ENCODE results near the gene RNF32.

The RNF32 gene

DNA sequence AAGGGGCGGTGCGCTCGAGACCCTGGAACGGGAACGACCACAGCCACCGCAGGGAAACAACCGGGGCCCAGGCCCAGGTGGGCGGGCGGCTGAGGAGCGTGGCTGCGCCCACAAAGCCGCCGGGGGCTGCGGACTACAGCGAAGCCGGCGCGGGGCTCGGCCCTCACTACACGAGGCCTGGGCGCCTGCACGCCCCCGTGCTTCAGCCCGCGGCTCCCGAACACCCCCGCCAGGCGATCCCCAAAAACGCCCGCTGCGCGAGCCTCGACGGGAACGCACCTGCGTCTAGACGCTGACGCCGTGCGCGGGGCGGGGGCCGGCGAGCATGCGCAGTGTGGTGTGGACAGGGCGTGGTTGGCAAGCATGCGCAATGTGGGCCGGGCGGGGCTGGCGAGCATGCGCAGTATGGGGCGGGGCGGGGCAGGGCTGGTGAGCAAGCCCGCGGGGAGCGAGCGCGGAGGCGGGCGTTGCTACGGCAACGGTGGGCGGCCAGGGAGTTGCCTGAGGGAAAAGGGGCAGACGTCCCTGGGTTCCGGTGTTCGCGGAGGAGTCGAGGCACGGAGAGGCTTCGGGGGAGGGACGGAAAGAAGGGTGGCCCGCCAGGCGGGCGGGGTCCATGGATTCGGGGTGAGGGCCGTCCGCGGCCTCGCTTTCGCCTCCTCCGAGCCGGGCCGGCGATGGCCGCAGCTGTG is at the start of gene RNF32:
Gene RNF32, plus strand, starts transcription at position 518 of the 692 bp plus-strand sequence. CDS start 3,104 bp downstream, outside the sequence.
- TF ChIP-seq YY1 (IDR thresholded peaks at IDR 0.05; ENCODE audit: low read depth), result no peak
- peak; percentile 93 for TF ChIP-seq EGR1 (IDR thresholded peaks at IDR 0.05)
- TF ChIP-seq TAF1 (IDR thresholded peaks at IDR 0.05; ENCODE audit: low read depth), result 0 out of 2 replicates have a peak, but pooled peaks have one; percentile 44
- TF ChIP-seq, protein P1, sequence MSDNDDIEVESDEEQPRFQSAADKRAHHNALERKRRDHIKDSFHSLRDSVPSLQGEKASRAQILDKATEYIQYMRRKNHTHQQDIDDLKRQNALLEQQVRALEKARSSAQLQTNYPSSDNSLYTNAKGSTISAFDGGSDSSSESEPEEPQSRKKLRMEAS (IDR thresholded peaks at IDR 0.05), result peak; percentile 99

DNA sequence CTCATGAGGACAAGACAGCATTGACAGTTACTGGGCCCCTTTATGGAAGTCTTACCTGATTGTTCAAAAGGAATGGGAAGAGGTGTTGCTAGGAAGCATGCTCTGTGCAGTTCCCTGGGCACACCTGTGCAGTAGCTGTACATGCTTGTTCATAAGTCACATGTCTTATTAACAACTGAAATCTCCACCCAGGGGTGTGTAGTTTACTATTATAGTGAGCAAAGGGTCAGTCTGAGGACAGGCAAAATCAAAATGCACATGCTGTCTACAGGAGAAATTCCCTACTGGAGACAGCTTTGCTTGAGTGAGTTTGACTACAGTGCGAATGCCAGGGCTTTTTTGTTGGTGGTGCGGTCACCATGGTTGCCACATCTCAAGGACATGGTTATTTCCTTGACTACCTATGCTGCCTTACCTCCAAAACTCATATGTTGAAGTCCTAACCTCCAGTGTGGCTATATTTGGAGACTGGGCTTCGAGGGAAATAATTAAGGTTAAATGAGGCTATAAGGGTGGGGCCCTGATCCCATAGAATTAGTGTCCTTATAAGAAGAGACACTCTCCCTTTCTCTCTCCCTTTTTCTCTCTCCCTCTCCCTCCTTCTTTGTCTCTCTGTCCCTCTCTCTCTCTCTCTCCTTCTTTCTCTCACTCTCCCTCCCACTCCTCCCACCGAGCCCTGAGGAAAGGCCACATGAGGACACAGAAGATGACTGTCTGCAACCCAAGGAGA is 48.3 kb upstream of the RNF32 start:
- no peak for TF ChIP-seq RAD21 (IDR thresholded peaks at IDR 0.05; ENCODE audit: low read depth)

DNA sequence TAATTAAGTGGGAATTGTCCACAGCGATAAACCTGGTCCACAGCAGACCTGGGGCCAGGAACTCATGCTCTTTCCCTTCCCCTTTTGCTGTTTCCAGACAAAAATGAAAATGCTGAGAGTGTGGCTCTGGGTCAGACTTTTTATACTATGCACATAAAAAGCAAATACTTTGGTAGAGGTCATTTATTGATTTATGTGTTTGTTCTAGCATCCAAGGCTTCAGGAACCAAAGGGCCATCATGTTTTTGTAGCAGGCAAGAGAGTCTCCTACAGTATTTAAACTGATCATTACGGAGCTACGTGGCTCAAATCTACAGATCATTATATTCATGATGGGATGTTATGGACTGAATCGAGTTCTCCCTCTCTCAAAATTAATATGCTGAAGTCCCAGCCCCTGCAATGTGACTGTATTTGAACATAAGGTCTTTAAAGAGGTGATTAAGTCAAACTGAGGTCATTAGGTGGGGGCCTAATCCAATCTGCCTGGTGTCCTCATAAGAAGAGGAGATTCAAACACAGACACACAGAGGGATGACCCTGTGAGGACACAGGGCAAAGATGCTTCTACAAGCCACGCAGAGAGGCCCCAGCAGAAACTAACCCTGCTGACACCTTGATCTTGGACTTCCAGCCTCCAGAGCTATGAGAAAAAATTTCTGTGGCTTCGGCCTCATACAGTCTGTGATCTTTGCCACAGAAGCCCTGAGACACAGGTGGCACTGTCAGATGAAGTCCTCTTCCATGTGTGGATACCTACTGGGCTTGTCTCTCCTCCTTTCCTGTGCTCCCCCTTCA is 46.1 kb upstream of the RNF32 start:
- no peak for TF ChIP-seq YY1 (IDR thresholded peaks at IDR 0.05; ENCODE audit: low read depth)
- no peak for TF ChIP-seq CREB1 (IDR thresholded peaks at IDR 0.05; ENCODE audit: low read depth)
- no peak for TF ChIP-seq RAD21 (IDR thresholded peaks at IDR 0.05; ENCODE audit: low read depth)
- TF ChIP-seq, protein P2, sequence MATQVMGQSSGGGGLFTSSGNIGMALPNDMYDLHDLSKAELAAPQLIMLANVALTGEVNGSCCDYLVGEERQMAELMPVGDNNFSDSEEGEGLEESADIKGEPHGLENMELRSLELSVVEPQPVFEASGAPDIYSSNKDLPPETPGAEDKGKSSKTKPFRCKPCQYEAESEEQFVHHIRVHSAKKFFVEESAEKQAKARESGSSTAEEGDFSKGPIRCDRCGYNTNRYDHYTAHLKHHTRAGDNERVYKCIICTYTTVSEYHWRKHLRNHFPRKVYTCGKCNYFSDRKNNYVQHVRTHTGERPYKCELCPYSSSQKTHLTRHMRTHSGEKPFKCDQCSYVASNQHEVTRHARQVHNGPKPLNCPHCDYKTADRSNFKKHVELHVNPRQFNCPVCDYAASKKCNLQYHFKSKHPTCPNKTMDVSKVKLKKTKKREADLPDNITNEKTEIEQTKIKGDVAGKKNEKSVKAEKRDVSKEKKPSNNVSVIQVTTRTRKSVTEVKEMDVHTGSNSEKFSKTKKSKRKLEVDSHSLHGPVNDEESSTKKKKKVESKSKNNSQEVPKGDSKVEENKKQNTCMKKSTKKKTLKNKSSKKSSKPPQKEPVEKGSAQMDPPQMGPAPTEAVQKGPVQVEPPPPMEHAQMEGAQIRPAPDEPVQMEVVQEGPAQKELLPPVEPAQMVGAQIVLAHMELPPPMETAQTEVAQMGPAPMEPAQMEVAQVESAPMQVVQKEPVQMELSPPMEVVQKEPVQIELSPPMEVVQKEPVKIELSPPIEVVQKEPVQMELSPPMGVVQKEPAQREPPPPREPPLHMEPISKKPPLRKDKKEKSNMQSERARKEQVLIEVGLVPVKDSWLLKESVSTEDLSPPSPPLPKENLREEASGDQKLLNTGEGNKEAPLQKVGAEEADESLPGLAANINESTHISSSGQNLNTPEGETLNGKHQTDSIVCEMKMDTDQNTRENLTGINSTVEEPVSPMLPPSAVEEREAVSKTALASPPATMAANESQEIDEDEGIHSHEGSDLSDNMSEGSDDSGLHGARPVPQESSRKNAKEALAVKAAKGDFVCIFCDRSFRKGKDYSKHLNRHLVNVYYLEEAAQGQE (IDR thresholded peaks at IDR 0.05; ENCODE audit: low read depth), result no peak
- TF ChIP-seq TEAD4 (IDR thresholded peaks at IDR 0.05), result no peak
- TF ChIP-seq, protein P1 (IDR thresholded peaks at IDR 0.05), result no peak
- TF ChIP-seq, protein P3, sequence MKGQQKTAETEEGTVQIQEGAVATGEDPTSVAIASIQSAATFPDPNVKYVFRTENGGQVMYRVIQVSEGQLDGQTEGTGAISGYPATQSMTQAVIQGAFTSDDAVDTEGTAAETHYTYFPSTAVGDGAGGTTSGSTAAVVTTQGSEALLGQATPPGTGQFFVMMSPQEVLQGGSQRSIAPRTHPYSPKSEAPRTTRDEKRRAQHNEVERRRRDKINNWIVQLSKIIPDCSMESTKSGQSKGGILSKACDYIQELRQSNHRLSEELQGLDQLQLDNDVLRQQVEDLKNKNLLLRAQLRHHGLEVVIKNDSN (IDR thresholded peaks at IDR 0.05), result no peak
- no peak for TF ChIP-seq NFIC (IDR thresholded peaks at IDR 0.05)

DNA sequence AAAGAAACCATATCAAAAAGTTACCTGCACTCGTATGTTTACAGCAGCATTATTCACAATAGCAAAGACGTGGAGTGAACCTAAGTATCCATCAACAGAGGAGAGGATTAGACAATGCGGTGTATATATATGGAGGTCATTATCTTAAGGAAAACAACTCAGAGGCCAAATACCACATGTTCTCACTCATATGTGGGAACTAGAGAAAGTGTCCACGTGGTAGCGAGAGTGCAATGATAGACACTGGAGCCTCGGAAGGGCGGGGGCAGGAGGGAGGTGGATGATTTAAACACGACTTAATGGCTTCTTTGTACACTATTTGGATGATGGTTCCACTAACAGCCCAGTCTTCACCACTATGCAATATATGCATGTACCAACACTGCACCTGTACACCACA is 40.1 kb upstream of the RNF32 start:
- TF ChIP-seq TEAD4 (IDR thresholded peaks at IDR 0.05) (no peak), RAD21 (IDR thresholded peaks at IDR 0.05; ENCODE audit: low read depth) (no peak), EP300 (IDR thresholded peaks at IDR 0.05; ENCODE audit: borderline replicate concordance) (no peak), YY1 (IDR thresholded peaks at IDR 0.05; ENCODE audit: low read depth) (no peak), FOXM1 (IDR thresholded peaks at IDR 0.05; ENCODE audit: borderline replicate concordance, low read depth) (no peak)

DNA sequence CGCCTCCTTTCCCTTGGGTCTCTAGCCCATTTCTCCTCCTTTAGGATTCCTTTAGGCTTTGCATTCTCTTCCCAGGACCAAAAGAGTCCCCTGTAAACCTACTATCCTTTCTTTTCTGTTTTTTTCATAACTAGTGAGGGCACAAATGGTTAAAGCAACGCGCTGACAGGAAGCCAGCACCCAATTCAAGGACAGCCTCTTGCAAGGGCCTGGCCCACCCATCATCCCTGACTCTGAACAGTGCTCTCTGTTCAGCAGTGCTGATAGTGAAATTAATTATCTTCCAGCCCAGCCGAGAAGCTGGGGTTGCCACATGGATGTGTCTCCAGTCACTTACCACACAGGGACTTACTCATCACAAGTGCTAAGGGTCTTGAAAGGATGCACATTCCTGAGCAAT is 38.3 kb upstream of the RNF32 start:
- TF ChIP-seq TAF1 (IDR thresholded peaks at IDR 0.05; ENCODE audit: low read depth) (no peak), CREB1 (IDR thresholded peaks at IDR 0.05; ENCODE audit: low read depth) (no peak), ZBTB7A (IDR thresholded peaks at IDR 0.05; ENCODE audit: low read depth) (no peak), YY1 (IDR thresholded peaks at IDR 0.05; ENCODE audit: low read depth) (no peak), NFIC (IDR thresholded peaks at IDR 0.05) (no peak), TCF12 (IDR thresholded peaks at IDR 0.05; ENCODE audit: low read depth) (no peak), EP300 (IDR thresholded peaks at IDR 0.05; ENCODE audit: borderline replicate concordance) (no peak), EGR1 (IDR thresholded peaks at IDR 0.05) (no peak)
- TF ChIP-seq, protein P2 (IDR thresholded peaks at IDR 0.05; ENCODE audit: low read depth), result no peak
- TF ChIP-seq, protein P1 (IDR thresholded peaks at IDR 0.05), result no peak

DNA sequence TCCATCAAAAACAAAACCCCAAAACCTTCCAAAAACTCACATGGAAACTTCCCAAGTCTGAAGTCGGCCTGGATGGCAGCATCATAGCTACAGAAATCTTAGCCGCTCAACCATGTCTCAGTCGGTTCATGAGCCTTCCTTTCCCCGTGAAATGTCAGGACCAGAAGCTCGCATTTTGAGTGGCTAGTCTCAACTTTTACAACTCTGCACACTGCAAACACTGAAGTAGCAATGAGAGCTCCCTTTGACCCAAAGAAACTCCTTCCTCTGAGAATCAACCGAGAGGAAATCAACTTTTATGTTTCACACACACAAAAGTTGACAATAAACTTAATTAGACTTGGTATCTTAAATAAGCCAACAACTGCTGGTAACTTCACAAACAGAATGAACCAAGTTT is 37.6 kb upstream of the RNF32 start:
- no peak for TF ChIP-seq TCF12 (IDR thresholded peaks at IDR 0.05; ENCODE audit: low read depth)
- no peak for TF ChIP-seq EP300 (IDR thresholded peaks at IDR 0.05; ENCODE audit: borderline replicate concordance)
- TF ChIP-seq EGR1 (IDR thresholded peaks at IDR 0.05), result no peak
- TF ChIP-seq CREB1 (IDR thresholded peaks at IDR 0.05; ENCODE audit: low read depth), result no peak

Data from Ishikawa (cell line).